ENCODE results near the gene KLF3. TPM values are rescaled to one million over a fixed set of nuclear protein-coding genes. Genes with fewer than 3 reads are reported as not detected.

Gene KLF3
- total and polyA plus RNA-seq, 7 donors: 29.2 to 64.0 (median 38.7) TPM

GRCh38 chr4:38672397-38673129, 8.6 kb downstream of the KLF3 start:
- Histone ChIP-seq H3K27me3 (no peaks in the 10 kb centered on the region), H3K4me3 (no peak overlapping the region), H3K27ac (peak overlapping the region; percentile 99 to 100 (median 100)), H3K36me3 (no peaks in the 10 kb centered on the region), H3K4me1 (peaks cover 0 to 100% (median 98%) of the 10 kb centered on the region in 4 donors), H3K9me3 (no peaks in the 10 kb centered on the region)
- 19 to 51% methylated on average over 13 of the region's 13 CpGs for WGBS, 2 donors
- intact Hi-C loops (cut with DNase I): loop anchor here (5.0 to 10.0 kb wide), 4 partner anchors 170 to 698 kb away; partner anchors contain the start of gene FAM114A1
- TF ChIP-seq CTCF (IDR thresholded peaks at IDR 0.05): no peak
- TF ChIP-seq POLR2A (IDR thresholded peaks at IDR 0.05): no peak
- no peak for DNase-seq

- Histone ChIP-seq H3K9me3 (no peaks in the 10 kb centered on the region), H3K27me3 (no peaks in the 10 kb centered on the region), H3K27ac (peak overlapping the region; percentile 99 to 100 (median 100)), H3K4me3 (no peak overlapping the region), H3K4me1 (peaks cover 0 to 100% (median 98%) of the 10 kb centered on the region in 4 donors), H3K36me3 (no peaks in the 10 kb centered on the region)
- DNase-seq: no peak
- 7 to 41% methylated on average over 7 of the region's 7 CpGs for whole genome bisulfite sequencing, 2 donors
- intact Hi-C loops (cut with DNase I): loop anchor here (5.0 to 10.0 kb wide), 4 partner anchors 171 to 699 kb away; partner anchors contain the start of gene FAM114A1
- TF ChIP-seq EP300 (IDR thresholded peaks at IDR 0.05) (no peak), POLR2AphosphoS5 (IDR thresholded peaks at IDR 0.05) (peak in 2 of 4 donors; percentile 11 to 16)
Measured at GRCh38 chr4:38673130-38673978, 9.4 kb downstream of the KLF3 start.

GRCh38 chr4:38674258-38675144, 10.5 kb downstream of the KLF3 start:
- H3K36me3 ChIP-seq: no peaks in the 10 kb centered on the region
- peaks cover 0 to 98% (median 91%) of the 10 kb centered on the region in 4 donors for H3K4me1 ChIP-seq
- peak overlapping the region; percentile 99 to 100 (median 100) for H3K27ac ChIP-seq
- H3K27me3 ChIP-seq: no peaks in the 10 kb centered on the region
- peak overlapping the region in 2 of 4 donors; percentile 3 to 4 for H3K4me3 ChIP-seq
- 10 to 28% methylated on average over 13 of the region's 13 CpGs for WGBS, 2 donors
- H3K9me3 ChIP-seq: no peaks in the 10 kb centered on the region
- DNase-seq: no peak
- TF ChIP-seq POLR2AphosphoS5 (IDR thresholded peaks at IDR 0.05) (no peak), EP300 (IDR thresholded peaks at IDR 0.05) (no peak), CTCF (IDR thresholded peaks at IDR 0.05) (no peak), POLR2A (IDR thresholded peaks at IDR 0.05) (no peak)
- intact Hi-C loops (cut with DNase I): loop anchor here (1.0 to 10.0 kb wide), 7 partner anchors 56 to 700 kb away; partner anchors contain the start of gene FAM114A1

- peaks cover 0 to 100% (median 89%) of the 10 kb centered on the region in 4 donors for H3K4me1 ChIP-seq
- DNase-seq: peak; percentile 88
- no peaks in the 10 kb centered on the region for H3K9me3 ChIP-seq
- TF ChIP-seq CTCF (IDR thresholded peaks at IDR 0.05) (peak; percentile 87 to 95 (median 91)), EP300 (IDR thresholded peaks at IDR 0.05) (no peak), POLR2AphosphoS5 (IDR thresholded peaks at IDR 0.05) (peak in 2 of 4 donors; percentile 27 to 44), POLR2A (IDR thresholded peaks at IDR 0.05) (no peak)
- no peaks in the 10 kb centered on the region for H3K36me3 ChIP-seq
- no peak overlapping the region for H3K4me3 ChIP-seq
- intact Hi-C loops (cut with DNase I): loop anchor here (1.0 to 10.0 kb wide), 5 partner anchors 55 to 701 kb away; partner anchors contain the start of gene FAM114A1
- peak overlapping the region; percentile 99 to 100 (median 100) for H3K27ac ChIP-seq
- 4 to 9% methylated on average over 7 of the region's 7 CpGs for WGBS, 2 donors
- H3K27me3 ChIP-seq: no peaks in the 10 kb centered on the region
Measured at GRCh38 chr4:38675146-38676121, 11.4 kb downstream of the KLF3 start.

Measured in sigmoid colon (tissue), 7 donors.